Measurements from ENCODE around the gene RIN1.
"Not testable (repeated sequence)": the region's sequence is repeated elsewhere in the genome, so short reads cannot be mapped to it uniquely, and the experiment has no call there.

Gene RIN1

GRCh38 chr11:66359662-66360087 is 23.4 kb upstream of the RIN1 start:
- DNase-seq (ENCODE audit: low spot score): no peak

DNA sequence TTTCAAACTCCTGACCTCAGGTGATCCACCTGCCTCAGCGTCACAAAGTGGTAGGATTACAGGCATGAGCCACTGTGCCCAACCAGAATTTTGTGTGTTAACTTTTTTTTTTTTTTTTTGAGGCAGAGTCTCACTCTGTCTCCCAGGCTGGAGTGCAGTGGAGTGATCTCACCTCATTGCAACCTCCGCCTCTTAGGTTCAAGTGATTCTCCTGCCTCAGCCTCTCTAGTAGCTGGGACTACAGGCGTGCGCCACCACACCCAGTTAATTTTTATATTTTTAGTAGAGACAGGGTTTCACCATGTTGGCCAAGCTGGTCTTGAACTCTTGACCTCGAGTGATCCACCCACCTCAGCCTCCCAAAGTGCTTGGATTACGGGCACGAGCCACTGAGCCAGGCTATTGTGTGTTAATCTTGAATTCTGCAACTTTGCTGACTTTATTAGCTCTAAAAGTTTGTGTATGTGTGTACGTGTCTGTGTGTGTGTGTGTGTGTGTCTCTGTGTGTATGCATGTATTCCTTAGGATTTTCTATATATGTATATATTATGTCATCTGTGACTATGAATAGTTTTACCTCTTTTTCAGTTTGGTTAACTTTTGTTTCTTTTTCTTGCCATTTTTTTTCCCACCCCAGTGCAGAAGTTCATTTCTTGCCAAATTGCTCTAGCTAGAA is 14.5 kb upstream of the RIN1 start:
- DNase-seq (ENCODE audit: low spot score): not testable (repeated sequence)

DNA sequence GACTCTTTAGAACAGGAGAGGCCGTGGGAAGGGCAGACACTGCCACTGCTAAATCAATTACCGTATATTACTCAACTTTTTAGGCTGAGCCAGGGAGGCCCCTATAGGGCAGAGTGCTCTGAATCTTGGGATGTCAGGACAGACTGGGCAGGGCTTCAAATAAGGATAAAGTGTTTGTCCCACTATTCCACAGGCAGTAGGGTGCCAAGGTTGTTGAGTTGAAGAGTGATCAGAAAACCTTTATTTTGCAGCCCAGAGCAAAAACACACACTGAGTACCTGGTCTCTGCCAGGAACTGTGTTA is 12.8 kb upstream of the RIN1 start:
- no peak for DNase-seq (ENCODE audit: low spot score)

DNA sequence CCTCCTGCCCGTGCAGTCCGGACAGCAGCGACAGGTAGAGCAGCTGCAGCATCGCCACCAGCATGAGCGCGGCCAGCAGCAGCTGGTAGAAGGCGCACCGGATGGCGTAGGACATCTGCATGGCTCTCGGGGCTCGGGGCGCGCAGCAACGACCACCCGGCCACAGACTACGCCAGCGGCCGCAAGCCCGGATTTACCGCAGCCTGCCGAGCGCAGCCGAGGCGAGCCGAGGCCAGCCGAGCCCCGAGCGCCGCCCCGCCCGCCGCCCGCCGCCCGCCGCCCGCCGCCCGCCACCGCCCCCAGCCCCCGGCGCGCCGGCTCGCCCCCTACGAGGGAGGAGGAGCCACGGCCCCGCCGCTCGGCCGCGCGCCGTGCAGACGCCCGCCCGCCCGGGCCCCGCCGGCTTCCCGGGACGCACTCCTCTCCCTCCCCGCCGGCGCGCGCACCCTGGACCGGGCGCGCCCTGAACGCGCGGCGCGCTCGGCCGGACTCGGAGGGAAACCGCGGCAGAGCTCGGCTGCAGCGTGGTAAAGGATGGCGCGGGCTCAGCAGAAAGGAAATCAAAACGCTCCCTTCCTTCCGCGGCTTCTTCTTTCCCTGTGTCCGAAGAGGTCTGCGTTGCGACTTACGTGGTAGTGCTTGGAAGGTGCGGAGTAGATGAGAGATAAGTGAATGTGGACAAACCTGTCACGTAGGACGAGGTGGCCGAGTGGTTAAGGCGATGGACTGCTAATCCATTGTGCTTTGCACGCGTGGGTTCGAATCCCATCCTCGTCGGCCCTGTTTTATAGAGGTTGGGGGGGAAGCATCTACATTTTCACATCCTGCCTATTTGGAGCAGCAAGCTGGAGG is 11.4 kb upstream of the RIN1 start, which contains the start of gene B4GAT1:
Gene B4GAT1, minus strand, starts transcription at position 205 of the 852 bp plus-strand sequence. Its CDS starts 84 bp downstream, at position 121.
- DNase-seq (ENCODE audit: low spot score): peak; percentile 85

DNA sequence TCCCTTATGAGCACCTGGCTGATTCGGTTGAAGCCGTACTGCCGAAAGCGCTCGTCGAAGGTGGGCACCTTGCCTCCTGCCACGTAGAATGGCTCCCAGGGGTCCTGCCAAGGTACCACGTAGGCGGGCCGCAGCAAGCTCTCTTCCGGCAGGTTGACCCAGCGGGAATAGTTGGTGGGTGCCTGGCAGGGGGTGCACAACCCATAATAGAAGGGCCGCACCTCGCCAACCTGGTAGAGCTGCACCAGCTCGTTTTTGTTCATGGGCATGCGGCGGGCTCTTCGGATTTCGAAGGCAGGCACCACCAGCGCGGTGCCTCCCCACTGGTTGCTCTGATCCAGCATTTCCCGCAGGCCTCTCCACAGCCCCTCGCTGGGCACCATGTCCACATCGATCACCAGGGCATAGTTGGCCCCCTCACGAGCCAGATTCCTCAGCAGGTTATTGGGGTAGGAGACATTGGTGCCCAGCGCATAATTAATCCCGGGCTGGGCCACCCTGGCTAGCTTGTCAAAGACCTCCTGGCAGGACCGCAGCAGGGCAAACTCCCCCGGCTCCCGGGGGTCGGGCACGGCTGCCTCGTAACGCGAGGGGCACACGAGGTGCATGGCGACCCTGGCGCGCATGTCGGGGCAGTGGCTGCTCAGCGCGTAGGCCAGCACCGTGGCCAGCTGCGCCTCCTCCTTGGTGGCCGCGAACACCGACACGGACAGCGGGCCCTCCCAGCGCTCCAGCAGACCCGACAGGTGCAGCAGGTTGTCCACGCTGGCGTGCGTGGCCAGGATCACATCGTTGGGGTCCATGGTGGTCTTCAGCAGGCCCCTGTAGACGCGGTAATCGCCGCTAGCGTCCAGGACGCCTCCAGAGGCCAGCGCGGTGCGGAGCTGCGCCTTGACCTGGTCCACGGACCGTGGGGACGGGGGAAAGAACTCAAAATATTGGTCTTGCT is 10.5 kb upstream of the RIN1 start:
- DNase-seq (ENCODE audit: low spot score): no peak

DNA sequence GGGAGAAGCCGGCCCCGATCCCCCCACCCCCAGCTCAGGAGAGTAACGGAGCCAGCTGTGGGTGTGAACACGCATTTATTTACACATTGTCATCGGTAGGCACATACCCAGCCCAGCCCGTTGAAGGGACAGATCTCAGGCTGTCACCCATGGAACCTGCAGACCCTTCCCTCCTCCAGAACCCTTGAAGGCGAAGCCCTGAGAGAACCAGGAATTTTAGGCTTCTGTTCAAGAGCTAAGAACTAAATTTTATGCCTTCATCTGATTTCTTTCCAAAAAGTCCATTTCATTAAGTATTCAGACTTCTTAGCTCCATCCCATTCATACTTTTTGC is 9.0 kb upstream of the RIN1 start:
- no peak for DNase-seq (ENCODE audit: low spot score)

DNA sequence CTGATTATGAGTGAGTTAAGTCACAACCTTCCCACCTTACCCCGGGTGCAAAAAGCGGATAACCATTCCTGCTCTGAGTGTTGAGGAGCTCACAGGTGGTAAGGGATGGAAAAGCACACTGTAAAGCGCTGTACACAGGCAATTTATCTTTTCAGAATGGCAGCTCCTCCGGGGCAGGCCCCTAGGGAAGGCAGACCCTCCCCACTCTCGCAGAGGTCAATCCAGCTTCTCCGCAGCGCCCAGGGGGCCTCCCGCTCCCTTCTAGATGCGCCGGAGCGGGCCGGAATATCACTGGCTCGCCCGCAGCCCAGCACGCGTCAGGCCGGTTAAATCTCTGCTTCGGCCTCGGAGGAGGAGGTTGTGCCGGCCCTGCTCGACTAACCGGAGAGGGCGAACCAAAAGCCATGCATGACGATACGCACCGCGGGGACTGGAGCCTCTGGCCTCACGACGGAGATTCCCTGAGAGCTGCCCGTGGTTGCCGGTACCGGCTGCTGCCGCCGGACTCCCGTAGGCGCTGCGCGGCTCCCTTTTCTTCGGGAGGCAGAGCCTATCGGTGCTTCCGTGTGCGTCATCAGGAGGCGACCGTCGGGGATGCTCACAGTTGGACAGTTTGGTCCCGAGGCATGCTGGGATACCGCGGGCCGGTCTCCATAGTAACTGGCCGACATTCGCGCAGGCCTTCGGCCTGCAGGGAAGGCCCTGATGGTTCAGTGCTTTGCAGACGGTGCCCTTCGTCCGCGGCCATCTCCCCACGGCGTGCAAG is 8.5 kb upstream of the RIN1 start, which contains the start of gene BRMS1:
Gene BRMS1, minus strand, starts transcription at position 555 of the 766 bp plus-strand sequence. CDS start 2,870 bp downstream, outside the sequence.
- peak; percentile 95 for DNase-seq (ENCODE audit: low spot score)

DNA sequence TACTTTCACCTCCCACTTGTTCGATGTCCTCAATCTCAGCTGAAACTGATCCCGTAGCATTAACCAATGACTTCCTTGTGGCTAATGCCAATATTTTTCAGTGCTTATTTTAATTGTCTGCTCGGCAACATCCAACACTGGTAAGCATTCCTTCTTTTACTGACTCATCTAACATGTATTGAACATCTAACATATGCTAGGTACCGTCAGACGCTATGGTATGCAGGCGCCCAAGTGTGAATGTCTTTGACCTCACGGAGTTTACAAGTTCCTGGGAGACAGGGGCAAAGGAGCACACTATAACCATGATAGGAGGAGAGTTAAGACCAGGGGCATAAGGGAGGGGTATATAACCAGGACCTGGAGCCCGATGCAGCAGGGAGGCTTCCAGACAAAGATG is 6.9 kb upstream of the RIN1 start:
- no peak for DNase-seq (ENCODE audit: low spot score)

GRCh38 chr11:66341502-66342126 is 5.4 kb upstream of the RIN1 start:
- DNase-seq (ENCODE audit: low spot score): no peak

DNA sequence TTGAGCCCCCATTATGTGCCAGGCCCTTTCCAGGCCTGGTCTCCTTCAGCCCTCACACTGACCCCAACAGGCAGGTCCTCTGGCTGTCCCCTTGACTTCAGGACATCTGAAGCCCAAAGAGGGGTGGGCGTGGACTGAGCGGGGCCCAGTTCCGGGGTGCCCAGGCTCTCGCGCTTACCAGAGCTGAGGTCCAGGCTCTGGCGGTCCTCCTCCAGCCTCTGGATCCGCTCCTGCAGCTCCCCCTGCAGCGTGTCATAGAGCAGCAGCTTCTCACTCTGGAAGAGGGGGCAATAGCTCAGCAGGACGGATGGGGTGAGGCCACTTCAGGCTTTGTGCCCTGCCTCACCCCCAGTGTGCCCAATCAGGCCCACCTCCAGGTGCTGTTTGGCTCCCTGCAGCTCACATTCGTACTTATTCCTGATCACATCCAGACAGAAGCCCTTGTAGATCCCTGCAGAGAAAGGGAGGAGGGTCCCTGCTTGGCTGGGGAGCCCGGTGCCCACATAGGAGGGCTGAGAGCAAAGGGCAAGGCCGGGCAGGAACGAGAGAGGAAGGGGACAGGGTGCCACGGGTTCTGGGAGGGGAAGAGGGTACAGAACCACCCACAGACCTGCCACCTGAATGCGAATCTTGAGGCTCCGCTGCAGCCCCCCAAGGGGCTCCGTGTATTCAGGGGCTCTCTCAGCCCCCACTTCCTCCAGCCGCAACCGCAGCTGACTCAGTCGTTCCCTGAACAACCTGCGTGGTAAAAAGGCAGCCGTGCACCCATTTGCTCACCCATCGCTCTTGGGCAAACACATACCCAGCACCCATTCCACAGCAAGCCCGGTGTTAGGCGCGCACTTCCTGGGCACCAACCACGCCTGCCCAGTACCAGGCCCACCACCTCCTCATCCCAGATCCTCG is 4.6 kb upstream of the RIN1 start:
- DNase-seq (ENCODE audit: low spot score): no peak

- no peak for DNase-seq (ENCODE audit: low spot score)
These were observed 3.7 kb upstream of the RIN1 start for GRCh38 chr11:66339686-66340483.

DNA sequence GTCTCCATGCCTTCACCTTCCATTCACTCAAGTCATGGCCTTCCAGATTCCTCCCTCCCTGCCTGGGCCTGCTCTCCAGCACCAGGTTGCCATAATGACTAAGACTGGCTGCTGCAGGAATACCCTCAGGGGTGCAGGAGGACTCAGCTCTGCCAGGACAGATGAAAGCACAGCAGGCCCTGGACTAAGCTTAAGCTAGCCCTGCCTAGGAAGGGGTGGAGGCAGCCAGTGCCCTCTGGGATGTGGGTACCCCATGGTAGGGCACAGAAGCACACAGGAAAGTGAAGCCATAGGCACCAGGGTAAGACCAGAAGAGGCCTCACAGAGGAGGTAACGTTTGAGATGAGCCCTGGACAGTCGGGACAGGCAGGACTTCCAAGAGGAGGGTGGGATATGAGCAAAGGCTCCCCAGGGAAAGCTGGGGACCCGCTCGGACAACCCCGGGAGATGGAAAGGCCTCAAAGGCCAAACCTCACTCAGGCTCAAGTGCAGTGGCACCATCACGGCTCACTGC is 3.0 kb upstream of the RIN1 start:
- no peak for DNase-seq (ENCODE audit: low spot score)

- no peak for DNase-seq (ENCODE audit: low spot score)
These were observed 2.3 kb upstream of the RIN1 start for GRCh38 chr11:66338276-66339161.

- DNase-seq (ENCODE audit: low spot score): no peak
These were observed 1.1 kb upstream of the RIN1 start for GRCh38 chr11:66337103-66337899.

DNA sequence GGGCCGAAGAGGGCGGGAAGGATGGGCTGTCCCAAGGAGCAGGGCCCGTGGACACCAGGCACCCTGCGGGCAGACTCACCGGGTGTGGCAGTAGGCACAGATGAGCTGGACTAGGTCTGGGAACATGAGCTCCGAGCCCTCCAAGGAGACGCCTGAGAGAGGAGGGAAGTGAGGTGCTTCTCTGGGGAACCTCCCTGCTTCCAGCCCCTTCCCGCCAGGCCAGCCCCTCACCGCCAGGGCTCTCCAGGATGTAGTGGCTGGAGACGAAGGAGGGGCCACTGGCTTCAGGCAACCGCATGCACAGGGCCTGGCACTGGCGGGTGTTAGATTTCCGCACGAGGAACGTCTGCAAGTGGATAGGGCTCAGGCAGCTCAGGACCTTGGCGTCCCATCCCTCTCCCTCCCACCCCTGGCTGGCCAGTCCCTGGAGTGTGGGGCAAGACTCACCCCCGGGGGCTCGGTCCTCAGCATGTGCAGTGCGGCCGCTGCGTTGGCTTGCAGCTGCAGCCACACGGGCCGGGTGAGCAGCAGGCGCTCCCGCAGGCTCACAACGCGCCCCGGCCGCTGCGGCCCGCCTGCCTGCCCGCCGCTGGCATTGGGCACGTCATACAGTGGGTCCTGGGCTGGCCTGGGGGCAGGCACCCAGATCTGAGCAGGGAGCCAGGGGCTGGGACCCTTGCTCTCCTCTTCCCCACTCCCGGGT is 552 bp downstream of the RIN1 start:
- DNase-seq (ENCODE audit: low spot score): no peak

Data from CD4-positive, alpha-beta T cell treated with Interleukin-2 at 100 ng/mL for 4 hours (primary cell).